HepG2 (cell line): Measurements from ENCODE around the gene JOSD1. TPM values are rescaled to one million over a fixed set of nuclear protein-coding genes. Genes with fewer than 3 reads are reported as not detected.

Source experiments
- BHLHE40 ChIP-seq: IDR thresholded peaks from 2 replicates; pipeline ENCODE4 v1.6.1; 2011; ENCODE audit warnings: low read length, improper control_type of control experiment
- BORCS8-MEF2B ChIP-seq: sonication (generic); formaldehyde crosslinking; IDR thresholded peaks from 2 replicates; pipeline ENCODE4 v1.8.0; 2022; ENCODE audit warnings: mild to moderate bottlenecking, missing genetic modification reagents
- DR1 ChIP-seq: sonication (generic); formaldehyde crosslinking; IDR thresholded peaks from 2 replicates; pipeline ENCODE4 v1.8.0; 2021; ENCODE audit warnings: mild to moderate bottlenecking, missing genetic modification reagents, inconsistent platforms
- JUND ChIP-seq: sonication (generic); formaldehyde crosslinking; IDR thresholded peaks from 2 replicates; pipeline ENCODE4 v1.8.0; 2022; ENCODE audit warnings: mild to moderate bottlenecking, missing genetic modification reagents
- KLF6 ChIP-seq: IDR thresholded peaks from 2 replicates; pipeline ENCODE4 v1.8.0; 2016; ENCODE audit warnings: missing biosample characterization, missing genetic modification reagents
- MIER2 ChIP-seq: IDR thresholded peaks from 2 replicates; pipeline ENCODE4 v1.6.1; 2016; ENCODE audit warnings: missing biosample characterization, missing genetic modification reagents
- NCOA1 ChIP-seq: sonication (generic); formaldehyde crosslinking; IDR thresholded peaks from 2 replicates; pipeline ENCODE4 v1.9.0; 2021; ENCODE audit warnings: missing genetic modification reagents
- NFE2 ChIP-seq: sonication (generic); formaldehyde crosslinking; IDR thresholded peaks from 2 replicates; pipeline ENCODE4 v1.4.0; 2020; ENCODE audit warnings: missing genetic modification reagents
- NFYB ChIP-seq: sonication (generic); formaldehyde crosslinking; IDR thresholded peaks from 2 replicates; pipeline ENCODE4 v1.4.0; 2020; ENCODE audit warnings: missing genetic modification reagents
- RCOR2 ChIP-seq: IDR thresholded peaks from 2 replicates; pipeline ENCODE4 v1.6.1; 2016; ENCODE audit warnings: missing biosample characterization, missing genetic modification reagents
- SIN3A ChIP-seq: IDR thresholded peaks from 2 replicates; pipeline ENCODE4 v1.6.1; 2011; ENCODE audit warnings: low read depth, mild to moderate bottlenecking, control low read depth, low read length, borderline replicate concordance
- ZFX ChIP-seq: sonication (generic); formaldehyde crosslinking; IDR thresholded peaks from 2 replicates; pipeline ENCODE4 v1.4.0; 2020; ENCODE audit warnings: mild to moderate bottlenecking, low read depth, missing genetic modification reagents, moderate library complexity
- ZKSCAN8 ChIP-seq: IDR thresholded peaks from 2 replicates; pipeline ENCODE4 v1.6.1; 2016; ENCODE audit warnings: borderline replicate concordance, missing genetic modification reagents, missing compliant biosample characterization
- ZMAT3 ChIP-seq: sonication (generic); formaldehyde crosslinking; conservative IDR thresholded peaks from 2 replicates; pipeline ENCODE4 v1.7.0; 2021; ENCODE audit warnings: missing genetic modification reagents
- ZMYM4 ChIP-seq: sonication (generic); formaldehyde crosslinking; IDR thresholded peaks from 2 replicates; pipeline ENCODE4 v1.8.1; 2023; ENCODE audit warnings: mild to moderate bottlenecking, missing genetic modification reagents
- ZNF121 ChIP-seq: sonication (generic); formaldehyde crosslinking; IDR thresholded peaks from 2 replicates; pipeline ENCODE4 v1.5.0; 2020; ENCODE audit warnings: mild to moderate bottlenecking, missing genetic modification reagents
- ZNF142 ChIP-seq: sonication (generic); formaldehyde crosslinking; IDR thresholded peaks from 2 replicates; pipeline ENCODE4 v1.4.0; 2020; ENCODE audit warnings: missing genetic modification reagents
- ZNF512B ChIP-seq: sonication (generic); formaldehyde crosslinking; IDR thresholded peaks from 2 replicates; pipeline ENCODE4 v1.5.1; 2020; ENCODE audit warnings: missing genetic modification reagents, mild to moderate bottlenecking, borderline replicate concordance
- ZNF576 ChIP-seq: sonication (generic); formaldehyde crosslinking; IDR thresholded peaks from 2 replicates; pipeline ENCODE4 v1.4.0; 2020; ENCODE audit warnings: mild to moderate bottlenecking, missing genetic modification reagents
- ZNF607 ChIP-seq: sonication (generic); formaldehyde crosslinking; IDR thresholded peaks from 2 replicates; pipeline ENCODE4 v1.5.1; 2020; ENCODE audit warnings: missing genetic modification reagents, mild to moderate bottlenecking, borderline replicate concordance
- ZNF772 ChIP-seq: sonication (generic); formaldehyde crosslinking; IDR thresholded peaks from 2 replicates; pipeline ENCODE4 v1.5.0; 2020; ENCODE audit warnings: mild to moderate bottlenecking, missing genetic modification reagents
- ZNF883 ChIP-seq: sonication (generic); formaldehyde crosslinking; IDR thresholded peaks from 2 replicates; pipeline ENCODE4 v1.5.1; 2020; ENCODE audit warnings: mild to moderate bottlenecking, missing genetic modification reagents; ENCODE audit errors: not compliant biosample characterization
- polyA plus RNA-seq, 8 experiments: library from polyadenylated mRNA; depleted of rRNA in 3 of 8; stranded (reverse) in 7 of 8; unstranded in 1 of 8; fragments of >200 nt; fragmentation: Illumina TruSeq in 4 of 8; extraction: Trizol in 4 of 8; gene quantifications; 2 replicates each; pipeline versions ENCODE4 v1.2.1 to v1.2.3, GENCODE V29; 2011 to 2016; ENCODE audit warnings: low read depth in 4 of 8, missing spikeins in 1 of 8, mixed read lengths in 1 of 8; ENCODE audit not compliant: insufficient read depth in 1 of 8
- total RNA-seq, 5 experiments: library from RNA; depleted of rRNA; stranded (reverse); fragments of >200 nt; fragmentation: Illumina TruSeq; extraction: Trizol; gene quantifications; 2 replicates each; pipeline ENCODE4 v1.2.3, GENCODE V29; 2016; ENCODE audit warnings: low read depth in 1 of 5

JOSD1 gene
- total and polyA plus RNA-seq, 2 of the 13 experiments (the other 11 are each of a cell fraction or from before 2014, with no cell fraction given): 31.7 to 38.4 TPM

DNA sequence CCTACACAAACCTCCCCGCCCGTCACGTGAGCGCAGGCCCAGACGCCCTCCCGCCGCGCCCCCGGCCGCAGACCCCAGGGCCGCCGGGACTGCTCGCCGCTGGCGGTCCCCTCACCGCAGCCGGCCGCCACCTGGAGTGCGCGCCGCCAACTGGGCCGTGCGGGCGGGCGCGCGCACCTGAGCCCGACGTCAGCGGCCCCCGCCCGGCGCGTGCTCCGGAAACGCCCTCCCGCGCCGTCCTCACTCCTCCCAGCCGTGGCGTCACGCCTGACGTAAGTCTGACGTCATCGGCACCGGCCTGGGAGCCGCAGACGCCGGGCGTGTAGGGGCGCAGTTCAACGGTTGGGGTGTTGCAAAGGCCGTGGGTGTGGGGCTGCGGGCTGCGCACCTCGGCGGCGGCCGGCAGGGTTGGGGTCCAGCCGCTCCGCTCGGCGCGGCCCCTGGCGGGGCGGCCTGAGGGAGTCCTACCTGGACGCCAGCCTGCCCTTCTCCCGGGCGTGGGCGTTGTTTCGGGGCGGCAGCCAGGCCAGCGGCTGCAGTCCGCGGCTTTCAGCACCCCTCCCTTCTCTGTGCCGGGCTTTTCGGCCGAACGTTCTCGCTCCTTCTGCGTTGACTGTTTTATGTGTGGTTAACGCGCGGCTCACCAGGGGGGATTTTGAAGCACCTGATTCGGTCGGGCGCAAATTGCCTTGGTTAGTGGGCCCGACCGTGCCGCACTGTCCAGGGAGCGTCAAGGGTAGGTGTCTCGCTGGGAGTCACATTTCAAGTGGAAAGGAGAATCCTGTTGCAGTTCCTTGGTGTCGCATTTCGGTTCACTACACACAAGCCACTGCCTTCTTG lies at the start of gene JOSD1 (continued):
- TF ChIP-seq ZNF142 (CRISPR knock-in tag) (peak; percentile 100), NFYB (no peak; the same call in 1 of the 2 replicates), MIER2 (CRISPR knock-in tag) (no peak), ZNF772 (CRISPR knock-in tag) (peak; percentile 15; the same call in 1 of the 2 replicates), SIN3A (peak; percentile 88; the same call in 1 of the 2 replicates), RCOR2 (no peak), ZNF512B (CRISPR knock-in tag) (no peak), JUND (peak; percentile 91), NCOA1 (CRISPR knock-in tag) (no peak), BORCS8-MEF2B (CRISPR knock-in tag) (peak; percentile 68; the same call in 1 of the 2 replicates), DR1 (CRISPR knock-in tag) (no peak), BHLHE40 (peak; percentile 80), ZNF576 (CRISPR knock-in tag) (no peak), ZNF883 (CRISPR knock-in tag) (peak; percentile 41), ZNF121 (CRISPR knock-in tag) (0 out of 2 replicates have a peak, but pooled peaks have one; percentile 12), ZKSCAN8 (CRISPR knock-in tag) (no peak), NFE2 (CRISPR knock-in tag) (no peak), ZMYM4 (CRISPR knock-in tag) (peak; percentile 54), KLF6 (CRISPR knock-in tag) (peak; percentile 75; the same call in 1 of the 2 replicates), ZFX (peak; percentile 73), ZNF607 (CRISPR knock-in tag) (peak; percentile 57; the same call in 1 of the 2 replicates), ZMAT3 (no peak; the same call in 1 of the 2 replicates)
